ENCODE results near the gene FHOD3. TPM values are rescaled to one million over a fixed set of nuclear protein-coding genes. Genes with fewer than 3 reads are reported as not detected.

The FHOD3 gene
- total and polyA plus RNA-seq, 2 experiments from 2014 or later, result 2.7 to 8.7 TPM

GRCh38 chr18:36547544-36547943, 250.0 kb downstream of the FHOD3 start:
- DNase-seq (ENCODE audit: low spot score) (no peak), ATAC-seq (no peak)
- H3K79me2 ChIP-seq (replicated peaks; ENCODE audit: insufficient read depth), result no peaks in the 10 kb centered on the region
- peaks cover 5% of the 10 kb centered on the region; the same call in 1 of the 3 replicates for H3K36me3 Mint-ChIP-seq (ENCODE audit: low read depth)
- no peak overlapping the region for H3K4me3 ChIP-seq
- no peak overlapping the region for H3K4me2 ChIP-seq
- no peaks in the 10 kb centered on the region for H4K20me1 ChIP-seq (replicated peaks; ENCODE audit: insufficient read depth)
- H3K4me1 Mint-ChIP-seq, result peaks cover 7% of the 10 kb centered on the region; the same call in 2 of the 3 replicates
- no peak for TF ChIP-seq EZH2phosphoT487 (IDR thresholded peaks at IDR 0.05; ENCODE audit: unreplicated experiment)
- TF ChIP-seq, protein P1, sequence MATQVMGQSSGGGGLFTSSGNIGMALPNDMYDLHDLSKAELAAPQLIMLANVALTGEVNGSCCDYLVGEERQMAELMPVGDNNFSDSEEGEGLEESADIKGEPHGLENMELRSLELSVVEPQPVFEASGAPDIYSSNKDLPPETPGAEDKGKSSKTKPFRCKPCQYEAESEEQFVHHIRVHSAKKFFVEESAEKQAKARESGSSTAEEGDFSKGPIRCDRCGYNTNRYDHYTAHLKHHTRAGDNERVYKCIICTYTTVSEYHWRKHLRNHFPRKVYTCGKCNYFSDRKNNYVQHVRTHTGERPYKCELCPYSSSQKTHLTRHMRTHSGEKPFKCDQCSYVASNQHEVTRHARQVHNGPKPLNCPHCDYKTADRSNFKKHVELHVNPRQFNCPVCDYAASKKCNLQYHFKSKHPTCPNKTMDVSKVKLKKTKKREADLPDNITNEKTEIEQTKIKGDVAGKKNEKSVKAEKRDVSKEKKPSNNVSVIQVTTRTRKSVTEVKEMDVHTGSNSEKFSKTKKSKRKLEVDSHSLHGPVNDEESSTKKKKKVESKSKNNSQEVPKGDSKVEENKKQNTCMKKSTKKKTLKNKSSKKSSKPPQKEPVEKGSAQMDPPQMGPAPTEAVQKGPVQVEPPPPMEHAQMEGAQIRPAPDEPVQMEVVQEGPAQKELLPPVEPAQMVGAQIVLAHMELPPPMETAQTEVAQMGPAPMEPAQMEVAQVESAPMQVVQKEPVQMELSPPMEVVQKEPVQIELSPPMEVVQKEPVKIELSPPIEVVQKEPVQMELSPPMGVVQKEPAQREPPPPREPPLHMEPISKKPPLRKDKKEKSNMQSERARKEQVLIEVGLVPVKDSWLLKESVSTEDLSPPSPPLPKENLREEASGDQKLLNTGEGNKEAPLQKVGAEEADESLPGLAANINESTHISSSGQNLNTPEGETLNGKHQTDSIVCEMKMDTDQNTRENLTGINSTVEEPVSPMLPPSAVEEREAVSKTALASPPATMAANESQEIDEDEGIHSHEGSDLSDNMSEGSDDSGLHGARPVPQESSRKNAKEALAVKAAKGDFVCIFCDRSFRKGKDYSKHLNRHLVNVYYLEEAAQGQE (IDR thresholded peaks at IDR 0.05; ENCODE audit: unreplicated experiment), result no peak
- no peak for TF ChIP-seq ZNF462 (CRISPR knock-in tag; IDR thresholded peaks at IDR 0.05)
- no peak for TF ChIP-seq ZNF331 (CRISPR knock-in tag; IDR thresholded peaks at IDR 0.05; ENCODE audit: low read depth)
- TF ChIP-seq JUNB (IDR thresholded peaks at IDR 0.05; ENCODE audit: unreplicated experiment), result no peak
- TF ChIP-seq CREB1 (CRISPR knock-in tag; IDR thresholded peaks at IDR 0.05; ENCODE audit: low read depth), result no peak
- TF ChIP-seq EZH2 (IDR thresholded peaks at IDR 0.05; ENCODE audit: low read depth, unreplicated experiment), result no peak
- no peak for TF ChIP-seq CTCF (conservative IDR thresholded peaks at IDR 0.05; ENCODE audit: low read depth in 2 of 2)
- TF ChIP-seq ZNF114 (CRISPR knock-in tag; IDR thresholded peaks at IDR 0.05), result no peak
- TF ChIP-seq NANOG (IDR thresholded peaks at IDR 0.05; ENCODE audit: borderline replicate concordance), result no peak
- no peak for TF ChIP-seq STAT1 (IDR thresholded peaks at IDR 0.05; ENCODE audit: unreplicated experiment)
- TF ChIP-seq, protein P2, sequence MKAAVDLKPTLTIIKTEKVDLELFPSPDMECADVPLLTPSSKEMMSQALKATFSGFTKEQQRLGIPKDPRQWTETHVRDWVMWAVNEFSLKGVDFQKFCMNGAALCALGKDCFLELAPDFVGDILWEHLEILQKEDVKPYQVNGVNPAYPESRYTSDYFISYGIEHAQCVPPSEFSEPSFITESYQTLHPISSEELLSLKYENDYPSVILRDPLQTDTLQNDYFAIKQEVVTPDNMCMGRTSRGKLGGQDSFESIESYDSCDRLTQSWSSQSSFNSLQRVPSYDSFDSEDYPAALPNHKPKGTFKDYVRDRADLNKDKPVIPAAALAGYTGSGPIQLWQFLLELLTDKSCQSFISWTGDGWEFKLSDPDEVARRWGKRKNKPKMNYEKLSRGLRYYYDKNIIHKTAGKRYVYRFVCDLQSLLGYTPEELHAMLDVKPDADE (IDR thresholded peaks at IDR 0.05), result no peak
- TF ChIP-seq POLR2AphosphoS5 (IDR thresholded peaks at IDR 0.05; ENCODE audit: low read depth), result no peak
- no peaks in the 10 kb centered on the region for H3K27me3 ChIP-seq (ENCODE audit: insufficient read depth)
- H3K27ac ChIP-seq (ENCODE audit: low read depth), result 0 out of 2 replicates have a peak overlapping the region, but pooled peaks have one; percentile 45
- no peak overlapping the region for H3K27ac Mint-ChIP-seq
- no peaks in the 10 kb centered on the region for H3K4me1 ChIP-seq (ENCODE audit: insufficient read depth)
- peaks cover 2% of the 10 kb centered on the region for H3K27me3 Mint-ChIP-seq (ENCODE audit: insufficient read depth, low read depth, poor library complexity)
- no peak overlapping the region for H3K4me3 Mint-ChIP-seq
- peaks cover 10% of the 10 kb centered on the region; the same call in 2 of the 3 replicates for H3K9me3 Mint-ChIP-seq
- H3F3A ChIP-seq (replicated peaks; ENCODE audit: low read depth), result no peaks in the 10 kb centered on the region
- H2AFZ ChIP-seq, result no peak overlapping the region
- no peaks in the 10 kb centered on the region for H3K36me3 ChIP-seq (ENCODE audit: insufficient read depth)
- H3K9me2 ChIP-seq (ENCODE audit: insufficient read depth), result no peaks in the 10 kb centered on the region; the same call in 1 of the 2 replicates
